Femur (tissue), 1 donor: ENCODE data around the gene TOMM20.
"Not testable (repeated sequence)": the region's sequence is repeated elsewhere in the genome, so short reads cannot be mapped to it uniquely, and the experiment has no call there.

ENCODE experiments used
- DNase-seq: peaks from one replicate; pipeline ENCODE4 v3.0.0-alpha.2; 2017

The TOMM20 gene

DNA sequence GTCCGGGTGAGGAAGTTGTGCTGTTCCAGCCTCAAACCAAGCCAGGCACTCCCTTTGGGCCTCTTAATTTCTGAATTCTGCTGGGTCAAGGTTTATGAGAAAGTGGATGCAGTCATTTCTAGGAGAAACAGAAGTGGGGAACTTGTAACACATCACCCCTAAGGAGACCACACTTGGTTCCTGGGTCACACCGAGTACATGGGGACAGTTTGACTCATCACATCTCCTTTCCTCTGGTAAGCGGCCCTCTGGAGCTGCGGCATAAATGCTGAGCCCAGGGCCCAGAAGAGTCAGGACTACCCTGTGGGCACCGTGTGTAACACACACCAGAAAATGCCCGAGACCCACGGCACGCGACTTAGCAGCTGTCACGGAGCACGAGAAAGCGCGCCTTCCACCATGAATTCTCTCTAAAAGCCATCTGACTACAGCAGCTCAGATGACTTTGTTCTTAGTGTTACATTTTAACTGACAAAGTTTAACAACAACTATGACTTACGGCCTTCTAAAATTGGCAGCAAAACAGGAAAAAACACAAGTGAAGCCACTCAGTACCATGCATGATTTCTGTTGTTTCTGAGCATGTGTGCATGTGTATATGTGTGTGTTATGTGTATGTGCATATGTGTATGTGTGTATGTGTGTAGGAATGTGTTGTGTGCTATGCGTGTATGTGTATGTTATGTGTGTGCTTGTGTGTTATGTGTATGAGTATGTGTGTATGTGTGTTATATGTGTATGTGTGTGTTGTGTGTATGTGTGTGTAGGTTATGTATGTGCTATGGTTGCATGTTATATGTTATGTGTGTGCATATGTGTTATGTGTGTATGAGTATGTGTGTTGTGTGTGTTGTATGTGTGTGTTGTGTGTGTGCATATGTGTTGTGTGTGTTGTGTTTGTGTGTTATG lies 50.8 kb downstream of the TOMM20 start:
- no peak for DNase-seq

DNA sequence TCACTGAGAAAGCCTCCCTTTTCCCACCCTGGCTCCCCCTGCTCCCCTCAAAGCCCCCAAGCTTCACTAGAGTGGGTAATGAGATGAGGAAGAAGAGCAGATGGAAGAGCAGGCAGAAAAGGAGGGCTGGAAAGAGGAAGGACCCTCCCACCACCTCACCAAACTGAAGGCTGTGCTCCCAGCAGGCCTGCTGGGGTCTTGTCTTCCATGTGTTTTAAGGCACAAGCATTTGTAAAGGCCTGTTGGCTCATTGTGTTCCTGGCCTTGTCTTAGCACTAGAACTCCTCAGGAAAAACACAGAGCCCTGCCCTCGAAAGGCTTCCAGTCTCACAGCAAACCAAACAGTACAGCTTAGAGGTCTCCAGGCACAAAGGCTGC lies 51.5 kb downstream of the TOMM20 start:
- no peak for DNase-seq

DNA sequence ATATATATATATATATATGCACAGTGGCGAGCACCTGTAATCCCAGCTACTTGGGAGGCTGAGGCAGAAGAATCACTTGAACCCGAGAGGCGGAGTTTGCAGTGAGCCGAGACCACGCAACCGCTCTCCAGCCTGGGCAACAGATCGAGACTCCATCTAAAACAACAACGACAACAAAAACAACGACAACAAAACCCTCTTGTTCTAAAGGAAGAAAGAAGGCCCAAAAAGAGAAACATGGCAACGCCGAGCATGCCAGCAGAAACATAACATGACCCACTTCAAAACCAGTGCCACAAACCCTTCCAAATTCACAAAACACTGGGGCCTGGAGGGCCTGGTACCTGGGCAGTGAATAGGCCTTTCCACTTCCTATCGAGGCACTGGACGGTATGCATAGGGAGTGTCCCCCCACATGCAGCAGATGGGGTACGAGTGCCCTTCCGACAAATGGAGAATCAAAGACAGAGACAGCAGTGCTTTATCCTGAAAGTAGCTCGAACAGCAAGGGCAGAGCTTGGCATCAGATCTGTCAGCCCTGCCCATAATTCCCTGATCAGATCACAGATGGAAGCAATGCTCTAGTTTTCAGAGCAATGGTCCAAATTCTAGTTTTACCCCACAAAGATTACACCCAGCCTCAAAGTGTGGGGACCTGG lies 52.0 kb downstream of the TOMM20 start:
- no peak for DNase-seq

DNA sequence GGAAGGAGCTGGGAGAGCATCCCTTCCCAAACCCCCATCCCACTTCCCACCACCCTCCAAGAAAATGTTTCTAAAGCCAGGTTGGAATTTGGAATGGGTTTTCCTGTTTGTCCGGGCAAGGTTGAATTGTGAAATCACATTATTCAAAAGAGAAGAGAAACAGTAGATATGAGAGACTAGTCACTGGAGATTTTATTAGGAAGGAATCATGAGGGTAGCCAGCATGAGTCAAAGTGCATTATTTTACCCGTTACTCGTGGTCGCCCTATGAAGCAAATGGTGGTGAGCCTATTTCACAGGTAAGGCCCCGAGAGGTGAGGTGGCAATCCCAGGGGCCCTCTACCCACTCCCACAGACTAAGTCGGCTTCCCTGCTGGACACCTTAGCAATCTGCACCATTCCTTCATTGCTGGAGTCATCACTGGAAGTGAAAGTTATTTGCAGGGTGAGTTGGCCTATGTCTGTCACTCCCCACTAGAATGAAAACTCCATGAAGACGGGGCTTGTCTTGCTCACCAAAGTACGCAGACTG lies 52.8 kb downstream of the TOMM20 start:
- DNase-seq: no peak

DNA sequence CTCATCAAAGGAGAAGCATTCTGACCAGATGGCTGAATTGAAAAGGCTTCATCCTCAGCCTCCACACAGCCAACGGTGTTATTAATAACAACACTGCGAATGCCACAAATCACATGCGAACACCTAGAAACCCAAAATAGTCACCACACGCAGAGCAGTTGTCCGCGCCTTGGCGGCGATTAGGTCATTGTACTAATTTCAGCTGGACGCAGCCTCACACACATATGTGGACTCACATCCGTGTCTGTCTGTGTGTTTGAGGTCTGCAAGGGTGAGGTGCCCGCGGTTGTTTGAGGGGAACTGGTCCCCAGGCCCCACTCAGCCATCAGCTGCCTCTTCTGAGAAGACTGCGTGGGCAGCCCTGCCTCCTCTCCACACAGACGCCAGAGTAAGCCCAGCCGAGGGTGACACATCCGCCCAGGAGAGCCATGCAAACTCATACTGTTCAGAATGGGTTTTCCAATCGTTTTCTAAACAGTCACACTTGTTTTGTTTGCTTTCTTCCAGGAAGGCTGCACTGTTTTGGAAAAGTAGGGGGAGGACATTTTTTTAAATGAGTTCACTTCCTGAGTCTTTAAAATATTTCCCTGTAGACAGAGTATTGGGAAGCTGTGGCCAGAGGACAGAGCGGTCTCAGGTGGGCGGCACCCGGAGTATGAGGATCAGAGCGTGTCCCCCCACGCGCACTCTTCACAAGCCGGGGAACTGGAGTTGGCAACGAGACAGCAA lies 53.4 kb downstream of the TOMM20 start:
- peak; percentile 78 for DNase-seq

DNA sequence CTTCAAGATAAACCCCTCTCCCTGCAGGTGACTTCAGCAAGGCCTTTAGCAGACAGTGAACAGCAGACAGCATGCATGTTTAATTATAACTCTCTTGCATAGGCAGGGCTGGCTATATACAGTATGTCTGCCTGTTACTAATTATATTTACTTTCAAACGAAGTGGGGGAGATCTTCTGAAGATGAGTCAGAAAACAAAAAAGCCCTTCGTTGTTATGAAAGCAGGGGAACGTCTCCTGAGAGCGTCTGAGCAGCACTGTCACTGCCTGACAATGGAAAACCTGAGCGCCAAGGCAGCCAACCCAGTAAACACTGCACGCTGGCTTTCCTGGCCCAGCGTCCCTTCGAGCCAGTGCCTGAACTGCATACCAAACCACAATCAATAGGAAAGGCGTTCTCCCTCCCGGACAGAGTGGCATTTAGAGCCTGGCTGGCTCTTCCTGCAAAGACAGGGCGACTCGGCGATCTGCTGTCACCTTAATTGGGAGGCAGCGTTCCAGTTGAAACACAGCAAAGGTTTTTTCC lies 54.1 kb downstream of the TOMM20 start:
- peak; percentile 75 for DNase-seq

DNA sequence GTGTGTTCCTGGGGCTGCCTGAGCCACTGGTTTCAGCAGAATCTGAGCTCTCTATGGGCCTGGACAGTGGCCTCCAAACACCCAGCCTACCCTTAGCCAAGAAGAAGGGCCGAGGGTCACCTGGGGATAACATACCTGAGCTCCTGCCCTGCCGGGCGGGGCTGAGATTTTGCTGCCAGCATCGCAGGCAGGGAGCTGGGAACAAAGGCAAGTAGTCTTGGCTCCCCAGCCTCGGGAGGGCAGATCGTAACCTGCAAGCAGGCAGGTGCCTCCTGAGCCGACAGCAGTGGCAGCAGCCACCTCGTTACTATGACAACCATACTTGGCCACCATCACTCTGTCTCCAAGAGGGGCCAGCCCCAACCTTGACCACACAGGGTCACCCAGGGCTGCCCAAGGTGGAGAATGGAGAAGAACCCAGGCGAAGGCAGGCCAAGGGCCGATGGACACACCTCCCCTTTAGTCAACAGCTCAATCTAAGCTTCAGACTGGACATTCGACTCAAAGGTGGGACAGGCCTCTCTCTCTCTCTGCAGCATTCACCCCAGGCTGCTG lies 54.6 kb downstream of the TOMM20 start:
- no peak for DNase-seq

DNA sequence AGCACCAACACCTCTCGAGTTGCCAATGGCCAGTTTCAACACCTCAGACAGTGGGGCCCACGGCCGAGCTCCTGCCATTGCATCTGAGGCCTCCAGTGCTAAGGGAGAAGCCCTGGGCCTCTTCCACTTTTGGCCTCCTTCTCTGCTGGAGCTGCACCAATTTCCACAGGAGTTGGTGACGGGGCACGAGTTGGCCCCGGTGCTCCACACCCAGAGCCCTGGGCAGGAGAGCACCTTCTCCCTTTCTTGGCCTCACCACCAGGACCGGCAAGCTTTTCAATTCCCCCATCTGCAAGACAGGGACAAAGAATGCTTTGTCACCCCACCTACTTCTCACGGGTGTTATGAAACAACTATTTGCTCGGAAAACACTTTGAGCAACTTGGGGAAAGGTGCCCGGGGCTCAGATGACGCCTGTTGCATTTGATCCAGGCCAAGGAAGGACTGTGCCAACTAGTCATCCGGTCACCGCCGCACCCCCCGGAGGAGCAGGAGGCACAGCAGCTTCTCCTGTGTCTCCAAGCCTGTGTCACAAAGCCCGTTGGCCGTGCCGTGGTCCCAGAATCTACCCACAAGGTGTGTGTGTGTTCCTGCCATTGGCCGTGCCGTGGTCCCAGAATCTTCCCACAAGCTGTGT lies 55.2 kb downstream of the TOMM20 start:
- no peak for DNase-seq

DNA sequence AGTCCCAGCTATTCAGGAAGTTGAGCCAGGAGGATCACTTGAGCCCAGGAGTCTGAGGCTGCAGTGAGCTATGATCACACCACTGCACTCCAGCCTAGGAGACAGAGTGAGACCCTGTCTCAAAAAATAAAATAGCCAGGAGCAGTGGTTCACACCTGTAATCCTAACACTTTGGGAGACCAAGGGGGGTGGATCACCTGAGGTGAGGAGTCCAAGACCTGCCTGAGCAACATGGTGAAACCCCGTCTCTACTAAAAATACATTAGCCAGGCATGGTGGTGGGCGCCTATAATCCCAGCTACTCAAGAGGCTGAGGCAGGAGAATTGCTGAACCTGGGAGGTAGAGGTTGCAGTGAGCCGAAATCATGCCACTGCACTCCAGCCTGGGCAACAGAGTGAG lies 56.1 kb downstream of the TOMM20 start:
- DNase-seq: not testable (repeated sequence)

DNA sequence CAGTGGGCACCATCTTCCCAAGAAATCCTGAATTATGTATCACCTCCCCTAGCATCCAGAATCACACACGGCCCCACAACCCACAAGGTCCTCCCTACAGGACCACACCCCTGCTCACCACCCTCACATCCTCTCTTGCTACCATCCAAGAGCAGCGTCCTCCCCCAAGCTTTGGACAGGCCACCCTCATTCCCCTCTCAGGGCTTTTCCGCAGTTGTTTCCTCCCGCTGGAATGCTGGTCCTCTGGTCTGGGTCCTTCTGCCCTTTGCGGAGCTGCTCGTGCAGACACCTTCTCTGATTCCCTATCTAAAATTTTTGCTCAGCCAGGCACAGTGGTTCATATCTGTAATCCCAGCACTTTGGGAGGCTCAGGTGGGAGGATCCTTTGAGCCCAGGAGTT lies 56.5 kb downstream of the TOMM20 start:
- DNase-seq: no peak

DNA sequence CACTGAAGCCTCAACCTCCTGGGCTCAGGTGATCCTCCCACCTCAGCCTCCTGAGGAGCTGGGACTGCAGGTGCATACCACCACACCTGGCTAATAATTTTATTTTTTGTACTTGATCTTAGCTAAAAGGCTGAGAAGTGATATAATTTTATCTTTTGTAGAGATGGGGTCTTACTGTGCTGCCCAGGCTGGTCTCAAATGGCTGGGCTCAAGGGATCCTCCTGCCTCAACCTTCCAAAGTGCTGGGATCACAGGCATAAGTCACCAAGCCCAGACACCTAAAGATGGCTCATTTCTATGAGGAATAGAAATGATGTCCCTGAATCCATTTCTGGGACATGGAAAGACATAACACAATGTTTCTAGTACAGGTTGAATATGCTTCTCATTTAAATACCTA lies 57.8 kb downstream of the TOMM20 start:
- no peak for DNase-seq

DNA sequence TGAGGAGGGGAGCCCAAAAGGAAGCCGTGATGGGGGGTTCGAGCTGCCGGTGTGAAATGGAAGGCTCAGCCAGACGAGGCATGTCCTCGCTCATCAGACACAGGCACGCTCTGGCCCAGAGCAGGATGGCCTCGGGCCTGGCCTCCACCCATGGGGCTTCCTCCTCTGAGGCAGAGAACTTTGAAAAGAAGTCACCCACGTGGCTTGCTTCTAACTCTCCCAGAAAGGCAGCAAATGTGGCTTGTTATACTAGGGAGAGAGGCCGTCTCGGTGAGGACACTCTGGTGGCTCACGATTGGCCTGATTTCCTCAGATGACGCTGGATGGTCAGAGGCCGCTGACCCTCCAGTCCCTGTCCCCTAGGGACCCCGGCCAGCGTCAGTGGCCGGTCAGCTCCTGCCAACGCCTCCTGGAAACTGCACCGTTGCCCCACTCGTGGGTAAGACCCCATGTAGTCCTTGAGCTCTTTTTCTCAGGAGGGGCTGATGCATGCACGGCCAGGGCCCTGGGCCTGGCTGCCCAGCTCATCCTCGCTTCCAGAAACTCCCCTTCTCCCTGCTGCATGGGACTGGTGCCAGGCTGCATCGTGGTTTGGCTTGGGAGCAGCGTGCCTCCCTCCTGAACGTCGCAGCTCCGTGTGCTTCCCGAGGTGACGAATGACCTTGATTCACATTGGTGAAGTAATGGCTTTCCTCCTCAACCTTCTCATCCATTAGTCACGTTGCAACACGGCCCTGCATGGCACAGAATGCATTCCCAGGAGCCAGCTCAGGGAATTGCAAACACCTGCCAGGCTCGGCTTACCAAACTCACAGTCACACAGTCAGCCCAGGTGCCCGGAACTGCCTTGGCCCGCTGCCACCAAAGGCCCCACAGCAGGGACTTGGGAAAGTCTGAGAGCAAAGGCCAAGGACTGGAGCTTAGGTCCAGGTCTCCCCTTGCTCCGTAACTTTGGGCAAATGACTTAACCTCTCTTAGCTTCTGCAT lies 58.8 kb downstream of the TOMM20 start:
- no peak for DNase-seq

DNA sequence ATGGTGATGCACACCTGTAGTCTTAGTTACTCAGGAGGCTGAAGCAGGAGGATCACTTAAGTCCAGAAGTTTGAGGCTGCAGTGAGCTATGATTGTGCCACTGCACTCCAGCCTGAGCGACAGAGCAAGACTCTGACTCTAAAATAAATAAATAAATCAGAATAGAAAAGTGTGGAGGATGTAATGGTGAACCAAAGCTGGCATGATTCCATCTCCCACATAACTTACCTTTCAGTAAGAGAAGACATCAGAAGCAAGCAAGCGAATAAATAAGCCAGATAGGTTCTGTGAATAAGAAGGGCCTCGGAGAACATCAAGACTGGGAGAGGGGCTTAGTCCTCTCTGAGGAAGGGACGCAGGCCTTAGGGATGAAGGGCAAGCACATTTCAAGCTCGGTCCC lies 59.5 kb downstream of the TOMM20 start:
- no peak for DNase-seq

DNA sequence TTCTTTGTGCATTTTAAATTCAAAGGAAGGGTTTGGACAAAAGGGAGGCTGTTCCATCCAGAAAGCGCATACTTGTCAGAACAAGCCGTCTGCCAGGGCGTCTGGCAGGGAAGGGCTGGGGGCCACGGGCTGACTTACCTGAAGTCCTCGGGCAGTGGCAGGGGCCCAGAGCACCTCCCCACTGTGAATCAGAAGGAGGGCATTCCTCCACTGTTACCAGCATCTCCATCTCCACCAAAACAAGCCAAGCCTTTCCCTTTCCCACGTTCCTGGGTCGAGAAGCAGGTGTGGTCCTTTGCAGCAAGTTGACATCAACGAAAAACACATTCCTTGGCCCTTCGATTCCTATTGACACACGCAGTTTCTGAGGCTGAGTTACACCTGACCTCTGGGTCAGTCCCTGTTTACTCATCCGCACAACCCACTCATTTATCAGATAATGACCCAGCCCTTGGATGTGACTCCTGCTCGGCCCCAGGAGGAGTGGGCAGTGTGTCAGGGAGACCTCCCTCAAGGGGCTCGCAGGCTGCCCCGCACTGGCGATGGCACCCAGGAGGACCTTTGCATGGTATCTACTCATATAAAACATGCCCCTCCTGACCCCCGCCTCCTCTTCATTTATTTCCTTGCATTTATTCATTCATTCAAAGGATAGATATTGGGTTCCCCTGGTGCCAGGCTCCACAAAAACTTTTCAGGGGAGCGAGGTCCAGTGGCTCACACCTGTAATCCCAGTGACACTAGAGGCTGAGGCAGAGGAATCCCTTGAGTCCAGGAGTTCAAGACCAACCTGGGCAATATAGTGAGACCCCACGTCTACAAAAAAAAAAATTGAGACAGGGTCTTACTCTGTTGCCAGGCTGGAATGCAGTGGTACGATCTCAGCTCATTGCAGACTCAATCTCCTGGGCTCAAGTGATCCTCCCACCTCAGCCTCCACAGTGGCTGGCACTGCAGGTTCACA lies 60.2 kb downstream of the TOMM20 start:
- no peak for DNase-seq

DNA sequence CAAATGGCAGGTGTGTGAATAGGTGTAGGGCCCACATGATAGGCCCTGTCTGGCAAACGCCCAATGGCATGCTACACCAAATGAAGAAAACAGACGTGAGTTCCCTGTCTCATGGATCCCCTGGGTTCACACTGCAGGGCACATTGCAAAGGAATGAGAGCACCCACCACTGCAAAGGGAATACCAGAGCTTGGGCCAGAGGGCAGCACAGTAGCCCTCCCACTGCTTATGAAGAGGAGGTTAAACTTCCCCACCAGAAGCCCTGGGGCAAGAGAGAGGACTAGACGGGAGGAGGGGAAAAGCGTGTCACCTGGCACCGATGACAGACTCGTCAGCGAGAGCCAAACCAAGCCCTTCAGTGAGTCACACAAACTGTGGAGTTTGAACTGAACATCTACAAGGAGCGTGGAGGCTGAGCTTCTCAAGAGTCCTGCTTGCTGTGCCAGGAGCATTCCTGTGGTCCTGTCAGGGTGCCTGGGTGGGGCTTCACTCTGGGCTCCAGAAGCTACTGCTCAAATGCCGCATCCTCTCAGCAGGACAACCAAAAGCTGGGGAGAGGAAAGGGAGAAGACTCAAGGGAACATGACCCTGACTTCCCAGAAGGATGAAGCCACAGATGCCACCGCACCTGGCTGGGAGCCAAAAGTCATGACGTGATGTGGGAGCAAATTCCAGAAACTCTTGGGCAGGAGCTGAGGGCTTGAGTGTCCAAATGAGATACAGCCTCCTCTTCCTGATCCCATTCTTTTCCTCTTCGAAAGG lies 61.1 kb downstream of the TOMM20 start:
- DNase-seq: peak; percentile 88

DNA sequence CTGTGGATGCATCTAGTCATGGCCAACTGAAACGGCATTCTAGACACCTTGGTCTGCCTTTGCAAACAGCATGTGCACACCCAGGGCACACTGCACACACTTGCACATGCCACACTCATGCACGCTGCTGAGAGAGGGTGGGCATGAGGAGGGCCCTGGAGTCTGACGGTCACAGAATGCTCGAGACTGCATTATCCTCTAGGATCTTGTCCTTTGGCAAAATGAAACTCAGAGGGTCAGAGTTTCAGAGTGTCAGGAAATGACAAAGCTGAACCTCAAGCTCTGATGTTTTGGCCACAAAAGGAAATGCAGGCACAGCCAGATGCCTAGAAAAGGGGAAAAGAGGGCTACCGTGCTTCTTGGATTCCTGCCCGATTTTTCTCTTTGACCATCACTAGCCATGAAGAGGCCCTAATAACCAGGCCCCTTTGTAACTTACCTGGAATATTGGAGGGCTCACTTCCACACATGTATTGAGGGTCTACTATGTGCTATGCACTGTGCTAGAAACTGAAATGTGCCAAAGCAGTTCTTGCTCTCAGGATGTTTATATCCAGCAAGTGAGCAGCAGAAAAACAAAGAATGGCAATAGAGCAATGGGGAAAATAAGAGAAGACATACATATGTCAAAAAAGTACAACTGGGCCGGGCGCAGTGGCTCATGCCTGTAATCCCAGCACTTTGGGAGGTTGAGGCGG lies 65.4 kb downstream of the TOMM20 start:
- no peak for DNase-seq

DNA sequence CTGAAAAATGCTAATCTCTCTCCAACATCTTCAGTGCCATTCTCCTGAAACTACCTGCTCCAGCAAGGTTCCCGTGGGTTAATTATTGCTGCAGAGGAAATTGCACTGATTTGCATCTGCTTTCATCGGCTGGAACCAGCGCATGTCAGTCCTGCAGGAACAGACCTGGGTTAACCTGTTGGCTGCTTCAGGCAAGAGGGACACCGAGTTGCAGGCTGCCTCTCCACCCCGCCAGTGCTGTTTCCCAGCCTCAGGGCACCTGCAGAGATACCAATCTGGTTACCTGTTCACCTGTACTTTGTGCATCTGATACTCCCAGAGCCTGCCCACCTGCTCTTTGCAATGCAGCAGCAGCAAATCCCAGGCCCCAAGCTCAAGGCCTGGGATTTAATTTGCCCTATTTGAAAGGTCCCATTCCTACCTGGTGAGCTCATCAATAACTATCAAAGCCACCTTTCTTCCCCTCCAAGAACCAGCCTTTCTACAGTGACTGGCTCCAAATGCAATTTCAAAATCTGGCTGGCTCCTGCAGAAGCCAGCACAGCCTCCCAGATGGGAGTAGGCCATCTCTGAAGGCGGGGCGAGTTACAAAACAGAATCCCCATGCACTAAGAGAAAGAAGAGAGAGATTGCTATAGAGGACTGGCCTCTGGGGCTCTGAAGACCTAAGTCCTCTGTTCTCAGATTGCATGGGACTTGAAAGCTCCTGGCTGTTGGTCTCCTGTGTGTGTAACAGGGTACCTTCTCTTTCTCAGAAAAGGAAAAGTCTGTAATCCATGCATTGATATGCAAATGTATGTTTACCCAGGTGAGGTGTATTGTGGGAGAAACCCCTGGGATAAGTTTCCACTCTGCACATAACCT lies 67.8 kb downstream of the TOMM20 start:
- no peak for DNase-seq
